HCT116 (cell line): ENCODE measurements around the gene RADIL. TPM values are rescaled to one million over a fixed set of nuclear protein-coding genes. Genes with fewer than 3 reads are reported as not detected.

Experiments
- ATAC-seq: fragments of 200-7000 bp; cut with Tn5 transposase; 2 replicates; pipeline ENCODE4 v1.9.1; 2020; ENCODE audit warnings: mild to moderate bottlenecking, moderate library complexity
- BruUV-seq: library from RNA; stranded (reverse); fragments of 400-500 nt; replicated peaks from 2 replicates; lab custom pipeline; 2021; lab: Mats Ljungman, UMichigan
- CTCF ChIA-PET: fragments of 300-600 bp; sonication (Branson Sonifier 250); formaldehyde crosslinking; loops from one replicate; lab custom pipeline; 2021; ENCODE audit warnings: antibody characterized with exemption; lab: Charles Lee
- POLR2A ChIA-PET: fragments of 300-600, 350-600 bp; sonication (Branson Sonifier 250); formaldehyde crosslinking; loops from one replicate; lab custom pipeline; 2021; ENCODE audit warnings: antibody characterized with exemption; lab: Charles Lee
- RAD21 ChIA-PET, 2 experiments: fragments of 300-600 bp; sonication (Branson Sonifier 250); formaldehyde crosslinking; loops; one replicate each; lab custom pipeline; 2023; ENCODE audit warnings: low total read pairs in 2 of 2; ENCODE audit not compliant: uncharacterized antibody in 2 of 2, unreplicated experiment in 2 of 2, low non-redundant PET in 1 of 2; lab: Charles Lee
- DNase-seq: peaks from one replicate; pipeline ENCODE4 v3.0.0-alpha.2; 2010; ENCODE audit warnings: low read depth, low spot score
- H2AFZ ChIP-seq: fragments of 200-600 bp; shearing (Covaris generic), sonication (generic); 2 replicates; pipeline ENCODE4 v1.6.1; 2017; ENCODE audit warnings: low read depth, mixed run types, mixed read lengths, antibody characterized with exemption, low read length; ENCODE audit not compliant: poor library complexity, severe bottlenecking
- H3K27ac ChIP-seq: 2 replicates; pipeline ENCODE4 v1.5.1; 2012; ENCODE audit warnings: low read depth, low read length
- H3K27me3 ChIP-seq: fragments of 200-600 bp; sonication (generic); 2 replicates; pipeline ENCODE4 v1.6.1; 2016; ENCODE audit warnings: mixed run types, low read length, mixed read lengths; ENCODE audit not compliant: insufficient read depth
- H3K36me3 ChIP-seq, 2 experiments: fragments of 200-500 bp in 1 of 2; fragments of 200-600 bp in 1 of 2; sonication (Bioruptor generic) in 1 of 2; sonication (generic) in 1 of 2; 2 replicates each; pipeline versions ENCODE4 v1.5.1 to v1.6.1; 2014 to 2016; ENCODE audit warnings: low read length in 2 of 2, inconsistent platforms in 1 of 2, mixed read lengths in 1 of 2, mixed run types in 1 of 2; ENCODE audit not compliant: insufficient read depth in 2 of 2, control insufficient read depth in 1 of 2
- H3K4me1 ChIP-seq, 2 experiments: fragments of 200-600 bp in 1 of 2; sonication (generic) in 1 of 2; 2 replicates each; pipeline versions ENCODE4 v1.5.1 to v1.6.1; 2012 to 2017; ENCODE audit warnings: low read length in 2 of 2, inconsistent platforms in 1 of 2, mild to moderate bottlenecking in 1 of 2, mixed read lengths in 1 of 2, mixed run types in 1 of 2, moderate library complexity in 1 of 2; ENCODE audit not compliant: insufficient read depth in 2 of 2, control insufficient read depth in 1 of 2
- H3K4me2 ChIP-seq: fragments of 200-600 bp; sonication (generic); 2 replicates; pipeline ENCODE4 v1.6.1; 2017; ENCODE audit warnings: mixed run types, low read length, mixed read lengths
- H3K4me3 ChIP-seq, 2 experiments: fragments of 200-600 bp in 1 of 2; sonication (generic) in 1 of 2; replicated peaks in 1 of 2; 2 replicates each; pipeline ENCODE4 v1.5.1; 2011 to 2016; ENCODE audit warnings: low read length in 2 of 2, control low read depth in 1 of 2, low read depth in 1 of 2, mild to moderate bottlenecking in 1 of 2, mixed read lengths in 1 of 2, mixed run types in 1 of 2
- H3K79me2 ChIP-seq: fragments of 200-600 bp; sonication (generic); 2 replicates; pipeline ENCODE4 v1.6.1; 2017; ENCODE audit warnings: mild to moderate bottlenecking, mixed run types, low read length, moderate library complexity, mixed read lengths; ENCODE audit not compliant: insufficient read depth
- H3K9ac ChIP-seq: fragments of 200-600 bp; sonication (generic); 2 replicates; pipeline ENCODE4 v1.6.1; 2016; ENCODE audit warnings: low read length, mixed read lengths
- H3K9me2 ChIP-seq: fragments of 200-600 bp; sonication (generic), shearing (Covaris generic); 2 replicates; pipeline ENCODE4 v1.6.1; 2017; ENCODE audit warnings: mixed run types, mild to moderate bottlenecking, moderate library complexity; ENCODE audit not compliant: insufficient read depth
- H3K9me3 ChIP-seq, 2 experiments: fragments of 200-500 bp in 1 of 2; fragments of 200-600 bp in 1 of 2; sonication (Bioruptor generic) in 1 of 2; sonication (generic) in 1 of 2; 2 replicates each; pipeline ENCODE4 v1.6.1; 2014 to 2017; ENCODE audit warnings: low read length in 2 of 2, mixed read lengths in 2 of 2, inconsistent platforms in 1 of 2, low read depth in 1 of 2, mild to moderate bottlenecking in 1 of 2, mixed run types in 1 of 2, moderate library complexity in 1 of 2; ENCODE audit not compliant: control insufficient read depth in 1 of 2, insufficient read depth in 1 of 2
- H4K20me1 ChIP-seq: fragments of 200-600 bp; sonication (generic), shearing (Covaris generic); 2 replicates; pipeline ENCODE4 v1.6.1; 2017; ENCODE audit warnings: mixed run types, mild to moderate bottlenecking, moderate library complexity; ENCODE audit not compliant: insufficient read depth
- ATF3 ChIP-seq: IDR thresholded peaks from 2 replicates; pipeline ENCODE4 v1.6.1; 2012
- CBX3 ChIP-seq: IDR thresholded peaks from 2 replicates; pipeline ENCODE4 v1.6.1; 2012; ENCODE audit warnings: low read depth
- CEBPB ChIP-seq: IDR thresholded peaks from 2 replicates; pipeline ENCODE4 v1.6.1; 2012; ENCODE audit warnings: low read depth
- CTCF ChIP-seq, 3 experiments: fragments of 200-600 bp in 1 of 3; sonication (generic) in 1 of 3; IDR thresholded peaks in 2 of 3; conservative IDR thresholded peaks in 1 of 3; 2 replicates each; pipeline ENCODE4 v1.5.1; 2012 to 2017; ENCODE audit warnings: low read depth in 2 of 3, low read length in 2 of 3, antibody characterized with exemption in 1 of 3, borderline replicate concordance in 1 of 3, control low read depth in 1 of 3, mild to moderate bottlenecking in 1 of 3, mixed read lengths in 1 of 3, mixed run types in 1 of 3, moderate library complexity in 1 of 3; ENCODE audit not compliant: insufficient read depth in 1 of 3
- EGR1 ChIP-seq: IDR thresholded peaks from 2 replicates; pipeline ENCODE4 v1.6.1; 2012; ENCODE audit warnings: low read depth
- ELF1 ChIP-seq: IDR thresholded peaks from 2 replicates; pipeline ENCODE4 v1.6.1; 2012; ENCODE audit warnings: low read depth, borderline replicate concordance
- EZH2 ChIP-seq: fragments of 200-600 bp; sonication (generic); IDR thresholded peaks from 2 replicates; pipeline ENCODE4 v1.6.1; 2017; ENCODE audit warnings: antibody characterized with exemption, mixed run types
- FOSL1 ChIP-seq: IDR thresholded peaks from 2 replicates; pipeline ENCODE4 v1.6.1; 2012; ENCODE audit warnings: low read depth
- JUND ChIP-seq: IDR thresholded peaks from 2 replicates; pipeline ENCODE4 v1.6.1; 2012
- MAX ChIP-seq: IDR thresholded peaks from 2 replicates; pipeline ENCODE4 v1.6.1; 2012
- POLR2A ChIP-seq: IDR thresholded peaks from 2 replicates; pipeline ENCODE4 v1.7.0; 2011; ENCODE audit warnings: borderline replicate concordance; ENCODE audit not compliant: insufficient read depth, insufficient read length; ENCODE audit errors: extremely low read depth
- POLR2AphosphoS5 ChIP-seq: IDR thresholded peaks from 2 replicates; pipeline ENCODE4 v1.6.1; 2011; ENCODE audit warnings: mild to moderate bottlenecking, low read depth, low read length, moderate library complexity
- REST ChIP-seq: IDR thresholded peaks from 2 replicates; pipeline ENCODE4 v1.6.1; 2012; ENCODE audit warnings: low read depth
- SIN3A ChIP-seq: IDR thresholded peaks from 2 replicates; pipeline ENCODE4 v1.6.1; 2012; ENCODE audit warnings: low read depth
- SP1 ChIP-seq: IDR thresholded peaks from 2 replicates; pipeline ENCODE4 v1.6.1; 2012; ENCODE audit warnings: low read depth
- TCF7L2 ChIP-seq: IDR thresholded peaks from 2 replicates; pipeline ENCODE4 v1.7.0; 2011; ENCODE audit warnings: borderline replicate concordance, inconsistent platforms; ENCODE audit not compliant: insufficient read depth, insufficient read length; ENCODE audit errors: extremely low read depth
- YY1 ChIP-seq: IDR thresholded peaks from 2 replicates; pipeline ENCODE4 v1.6.1; 2011; ENCODE audit warnings: low read length, low read depth, moderate library complexity, mild to moderate bottlenecking; ENCODE audit not compliant: insufficient replicate concordance; ENCODE audit errors: extremely low read depth
- ZBTB33 ChIP-seq: IDR thresholded peaks from 2 replicates; pipeline ENCODE4 v1.6.1; 2011; ENCODE audit warnings: mild to moderate bottlenecking, low read length, moderate library complexity; ENCODE audit not compliant: insufficient replicate concordance; ENCODE audit errors: extremely low read depth
- ZFX ChIP-seq: fragments of 450-650 bp; IDR thresholded peaks from 2 replicates; pipeline ENCODE4 v1.6.1; 2017
- ZNF274 ChIP-seq: fragments of 200-500 bp; sonication (Bioruptor generic); IDR thresholded peaks from 2 replicates; pipeline ENCODE4 v1.6.1; 2014; ENCODE audit warnings: mild to moderate bottlenecking, low read depth, low read length, inconsistent platforms
- intact Hi-C: fragments of 100-400 bp; cut with micrococcal nuclease; formaldehyde crosslinking; loops from 2 replicates; pipeline ENCODE4 v1.10.0; 2022
- total RNA-seq: library from RNA; stranded (reverse); gene quantifications from one replicate; pipeline ENCODE4 v1.2.1, GENCODE V29; 2021; ENCODE audit not compliant: unreplicated experiment

RADIL gene
- total RNA-seq, 1 experiment from 2014 or later = 5.3 TPM

- Histone ChIP-seq H3K79me2 (peaks cover 57% of the 10 kb centered on the region), H3K9me3 (no peaks in the 10 kb centered on the region), H3K27me3 (no peaks in the 10 kb centered on the region), H3K4me2 (no peak overlapping the region), H3K4me3 (no peak overlapping the region), H4K20me1 (no peaks in the 10 kb centered on the region), H3K36me3 (peaks cover 11 to 15% of the 10 kb centered on the region in 2 experiments), H2AFZ (no peak overlapping the region), H3K9ac (no peak overlapping the region), H3K9me2 (no peaks in the 10 kb centered on the region), H3K27ac (no peak overlapping the region), H3K4me1 (peaks cover 0 to 9% of the 10 kb centered on the region in 2 experiments; a peak in 1 of 4 replicates)
- ChIA-PET CTCF (no interaction called here), RAD21 (no interaction called here), POLR2A (no interaction called here)
- DNase-seq (no peak), ATAC-seq (no peak)
- TF ChIP-seq REST = no peak
- no peak for TF ChIP-seq ZFX
- TF ChIP-seq ZNF274 = no peak
- TF ChIP-seq ZBTB33 = no peak
- TF ChIP-seq SP1 = no peak
- no peak for TF ChIP-seq CEBPB
- no peak for TF ChIP-seq TCF7L2
- TF ChIP-seq POLR2A = no peak
- TF ChIP-seq YY1 = no peak
- no peak for TF ChIP-seq EGR1
- TF ChIP-seq ATF3 = no peak
- TF ChIP-seq SIN3A = no peak
- TF ChIP-seq CTCF (IDR thresholded peaks at IDR 0.05 in 2 of 3, conservative IDR thresholded peaks at IDR 0.05 in 1 of 3; ENCODE audit: borderline replicate concordance in 1 of 3, insufficient read depth in 1 of 3, low read depth in 2 of 3, low read length in 2 of 3) = no peak
- TF ChIP-seq FOSL1 = no peak
- no peak for TF ChIP-seq POLR2AphosphoS5
- TF ChIP-seq MAX = no peak
- no peak for TF ChIP-seq ELF1
- TF ChIP-seq CBX3 = no peak
- TF ChIP-seq JUND = no peak
- no peak for TF ChIP-seq EZH2
- intact Hi-C loops = loop anchor here (5.0 kb wide), 1 partner anchor 119 kb away; no protein-coding TSS in a partner anchor
- no TSS peak for BruUV-seq
Observed at GRCh38 chr7:4751398-4751947, 132.0 kb downstream of the RADIL start.
